SH-SY5Y (cell line): Measurements from ENCODE around the gene N4BP2.

Experiments used
- GATA2 ChIP-seq: IDR thresholded peaks from 2 replicates; pipeline ENCODE4 v1.6.1; 2011; ENCODE audit warnings: mild to moderate bottlenecking, low read depth, low read length
- GATA3 ChIP-seq: IDR thresholded peaks from 2 replicates; pipeline ENCODE4 v1.6.1; 2011; ENCODE audit warnings: low read depth, mild to moderate bottlenecking, low read length, moderate library complexity

DNA sequence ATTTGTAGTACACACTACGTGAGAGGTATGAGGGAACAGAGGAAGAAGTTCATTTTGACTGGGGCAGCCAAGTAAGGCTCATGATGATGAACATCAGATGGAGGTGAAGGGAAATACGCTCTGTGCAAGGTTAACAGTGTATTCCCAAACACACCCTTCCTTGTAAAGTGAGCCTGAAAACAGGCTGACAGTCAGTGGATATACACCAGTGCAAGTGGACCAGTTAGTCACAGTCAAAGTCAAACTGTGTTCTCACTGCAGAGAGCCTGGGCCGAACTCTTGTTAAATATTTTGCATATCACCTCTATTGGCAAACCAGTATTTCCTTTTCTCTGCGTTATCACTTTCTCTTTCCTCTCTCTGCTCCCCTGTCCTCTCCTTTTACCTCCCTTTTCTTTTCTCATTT is 116.8 kb downstream of the N4BP2 start:
- TF ChIP-seq GATA2 = no peak
- TF ChIP-seq GATA3 = no peak
